H9 (cell line): ENCODE results near the gene NFKB2. TPM values are rescaled to one million over a fixed set of nuclear protein-coding genes. Genes with fewer than 3 reads are reported as not detected.

Experiments
- DNase-seq: peaks from one replicate; pipeline ENCODE4 v3.0.0-alpha.2; 2017
- H2AFZ ChIP-seq: one replicate; pipeline ENCODE4 v1.6.1; 2013; ENCODE audit warnings: mild to moderate bottlenecking, low read length, control low read depth, moderate library complexity
- H2AK5ac ChIP-seq: 2 replicates; pipeline ENCODE4 v1.6.1; 2013; ENCODE audit warnings: low read length, control low read depth, mixed read lengths; ENCODE audit not compliant: insufficient read length
- H2BK120ac ChIP-seq: one replicate; pipeline ENCODE4 v1.6.1; 2013; ENCODE audit warnings: low read depth, mild to moderate bottlenecking, low read length, control low read depth, inconsistent platforms; ENCODE audit not compliant: poor library complexity, severe bottlenecking
- H2BK12ac ChIP-seq: 2 replicates; pipeline ENCODE4 v1.6.1; 2013; ENCODE audit warnings: low read length, control low read depth, mixed read lengths, low read depth; ENCODE audit not compliant: insufficient read length
- H2BK15ac ChIP-seq: 2 replicates; pipeline ENCODE4 v1.6.1; 2013; ENCODE audit warnings: low read depth, low read length, control low read depth
- H2BK20ac ChIP-seq: one replicate; pipeline ENCODE4 v1.6.1; 2013; ENCODE audit warnings: low read depth, mild to moderate bottlenecking, low read length, control low read depth, inconsistent platforms; ENCODE audit not compliant: poor library complexity, severe bottlenecking
- H2BK5ac ChIP-seq: 2 replicates; pipeline ENCODE4 v1.6.1; 2013; ENCODE audit warnings: low read length, control low read depth, mixed read lengths; ENCODE audit not compliant: insufficient read length
- H3K14ac ChIP-seq: 2 replicates; pipeline ENCODE4 v1.6.1; 2013; ENCODE audit warnings: low read length, control low read depth; ENCODE audit not compliant: insufficient read depth
- H3K18ac ChIP-seq: 2 replicates; pipeline ENCODE4 v1.6.1; 2013; ENCODE audit warnings: low read depth, mild to moderate bottlenecking, mixed read lengths, low read length, control low read depth; ENCODE audit not compliant: insufficient read length
- H3K23ac ChIP-seq: 2 replicates; pipeline ENCODE4 v1.6.1; 2013; ENCODE audit warnings: low read length, control low read depth, mixed read lengths, low read depth; ENCODE audit not compliant: insufficient read length
- H3K23me2 ChIP-seq: 2 replicates; pipeline ENCODE4 v1.6.1; 2013; ENCODE audit warnings: low read depth, mild to moderate bottlenecking, mixed read lengths, low read length, control low read depth; ENCODE audit not compliant: insufficient read length, poor library complexity, severe bottlenecking
- H3K27ac ChIP-seq: 2 replicates; pipeline ENCODE4 v1.5.1; 2013; ENCODE audit warnings: low read length, control low read depth, mixed read lengths, low read depth; ENCODE audit not compliant: insufficient read length
- H3K27me3 ChIP-seq: 2 replicates; pipeline ENCODE4 v1.6.1; 2013; ENCODE audit warnings: low read length, control low read depth, inconsistent platforms; ENCODE audit not compliant: insufficient read depth
- H3K4ac ChIP-seq: 2 replicates; pipeline ENCODE4 v1.6.1; 2013; ENCODE audit warnings: low read depth, mild to moderate bottlenecking, control low read depth, inconsistent platforms, low read length, moderate library complexity
- H3K4me1 ChIP-seq: 2 replicates; pipeline ENCODE4 v1.6.1; 2013; ENCODE audit warnings: low read length, control low read depth, inconsistent platforms; ENCODE audit not compliant: insufficient read depth
- H3K4me2 ChIP-seq: 2 replicates; pipeline ENCODE4 v1.6.1; 2013; ENCODE audit warnings: low read length, control low read depth, mixed read lengths; ENCODE audit not compliant: insufficient read length, insufficient read depth
- H3K56ac ChIP-seq: 2 replicates; pipeline ENCODE4 v1.6.1; 2013; ENCODE audit warnings: low read depth, mild to moderate bottlenecking, mixed read lengths, low read length, control low read depth; ENCODE audit not compliant: insufficient read length
- H3K79me1 ChIP-seq: 2 replicates; pipeline ENCODE4 v1.6.1; 2013; ENCODE audit warnings: low read depth, mild to moderate bottlenecking, moderate library complexity, low read length, control low read depth, inconsistent platforms; ENCODE audit not compliant: insufficient read depth, poor library complexity, severe bottlenecking
- H3K79me2 ChIP-seq: 2 replicates; pipeline ENCODE4 v1.6.1; 2013; ENCODE audit warnings: low read length, control low read depth, inconsistent platforms; ENCODE audit not compliant: insufficient read depth
- H3K9ac ChIP-seq: 2 replicates; pipeline ENCODE4 v1.6.1; 2013; ENCODE audit warnings: low read length, control low read depth, mixed read lengths; ENCODE audit not compliant: insufficient read length; ENCODE audit errors: extremely low read depth
- H3K9me3 ChIP-seq: one replicate; pipeline ENCODE4 v1.6.1; 2013; ENCODE audit warnings: low read depth, low read length, inconsistent platforms; ENCODE audit not compliant: control insufficient read depth
- H3T11ph ChIP-seq: one replicate; pipeline ENCODE4 v1.6.1; 2013; ENCODE audit warnings: mild to moderate bottlenecking, low read length, control low read depth, inconsistent platforms
- H4K20me1 ChIP-seq: one replicate; pipeline ENCODE4 v1.6.1; 2013; ENCODE audit not compliant: control insufficient read depth, insufficient read length, insufficient read depth
- H4K5ac ChIP-seq: 2 replicates; pipeline ENCODE4 v1.6.1; 2013; ENCODE audit warnings: low read depth, mild to moderate bottlenecking, mixed read lengths, low read length, control low read depth; ENCODE audit not compliant: insufficient read length
- H4K8ac ChIP-seq: replicated peaks from 2 replicates; pipeline ENCODE4 v1.6.1; 2013; ENCODE audit warnings: low read length, control low read depth, mixed read lengths, low read depth; ENCODE audit not compliant: insufficient read length
- H4K91ac ChIP-seq: 2 replicates; pipeline ENCODE4 v1.6.1; 2013; ENCODE audit warnings: low read depth, mild to moderate bottlenecking, moderate library complexity, mixed read lengths, low read length, control low read depth; ENCODE audit not compliant: insufficient read length
- H3K27ac Mint-ChIP-seq, 3 experiments: 2 replicates in 2 of 3; 3 replicates in 1 of 3; pipeline ENCODE4 v1.8.0; 2020 to 2021; ENCODE audit warnings: mixed read lengths in 3 of 3, mild to moderate bottlenecking in 1 of 3, moderate library complexity in 1 of 3
- H3K27me3 Mint-ChIP-seq: 2 replicates; pipeline ENCODE4 v1.8.0; 2021; ENCODE audit warnings: low read depth, mild to moderate bottlenecking, moderate library complexity, mixed read lengths
- H3K36me3 Mint-ChIP-seq, 3 experiments: 2 replicates in 2 of 3; 3 replicates in 1 of 3; pipeline ENCODE4 v1.8.0; 2020 to 2021; ENCODE audit warnings: low read depth in 3 of 3, mixed read lengths in 3 of 3; ENCODE audit not compliant: insufficient read depth in 1 of 3
- H3K4me1 Mint-ChIP-seq, 2 experiments: 2 replicates each; pipeline ENCODE4 v1.8.0; 2020; ENCODE audit warnings: mixed read lengths in 2 of 2
- H3K4me3 Mint-ChIP-seq, 2 experiments: 2 replicates in 1 of 2; 3 replicates in 1 of 2; pipeline ENCODE4 v1.8.0; 2020 to 2021; ENCODE audit warnings: mild to moderate bottlenecking in 2 of 2, mixed read lengths in 2 of 2, moderate library complexity in 1 of 2
- H3K9me3 Mint-ChIP-seq, 2 experiments: 2 replicates in 1 of 2; 3 replicates in 1 of 2; pipeline ENCODE4 v1.8.0; 2020; ENCODE audit warnings: mild to moderate bottlenecking in 2 of 2, mixed read lengths in 2 of 2, moderate library complexity in 1 of 2
- WGBS: extraction: QIAGEN DNeasy Blood & Tissue Kit; methylation state at CpG from one replicate; pipeline ENCODE4 v1.1.7; 2013; ENCODE audit warnings: missing lambda C conversion rate, low lambda C conversion rate, mixed read lengths; ENCODE audit not compliant: insufficient read length; ENCODE audit errors: extremely low coverage; 5-methylcytosine and 5-hydroxymethylcytosine counted together
- total RNA-seq: library from RNA; stranded (reverse); gene quantifications from 2 replicates; pipeline ENCODE4 v1.2.1, GENCODE V29; 2021
- TF ChIP-seq, protein P1 (sequence below): fragments of 200-600 bp; sonication (generic); conservative IDR thresholded peaks from 3 replicates; pipeline ENCODE4 v1.8.0; 2021; ENCODE audit warnings: antibody characterized with exemption, mild to moderate bottlenecking

NFKB2 gene
- total RNA-seq, 1 experiment from 2014 or later: 23.7 TPM

DNA sequence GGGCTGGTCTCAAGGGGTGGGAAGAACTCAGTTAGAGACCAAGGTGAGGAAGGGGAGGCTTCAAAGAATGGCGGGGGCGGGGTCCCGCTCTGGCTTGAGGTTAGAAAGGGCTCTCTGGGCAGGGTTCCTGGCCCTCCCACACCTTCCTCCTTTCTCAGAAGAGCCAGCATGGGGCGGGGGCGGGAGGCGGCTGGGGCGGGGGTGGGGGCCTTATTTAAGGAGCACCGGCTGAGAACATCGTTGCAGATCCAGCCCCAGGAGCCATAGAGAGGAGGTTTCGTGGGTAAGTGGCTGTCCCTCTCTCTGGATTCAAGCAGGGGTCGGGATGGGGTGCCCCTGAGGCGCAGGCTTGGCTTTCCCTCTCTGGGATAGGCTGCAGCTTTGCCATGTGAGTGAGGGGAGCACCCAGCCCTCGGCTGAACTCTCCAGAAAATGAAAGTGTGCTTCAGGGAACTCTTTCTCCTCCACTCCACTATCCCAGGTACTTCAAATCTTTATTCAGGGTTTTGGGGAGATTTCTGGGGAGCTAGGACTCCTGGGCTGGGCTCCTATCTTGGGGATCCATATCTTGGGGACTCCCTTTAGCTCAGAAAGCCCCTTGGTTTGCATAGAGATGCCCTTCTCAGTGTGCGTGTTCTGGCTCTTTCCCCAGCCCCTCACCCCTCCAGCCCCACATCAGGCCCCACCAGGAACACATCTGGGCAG is 40.2 kb downstream of the NFKB2 start:
- H3K4me2 ChIP-seq: peak overlapping the region; percentile 28
- H3K36me3 Mint-ChIP-seq: 0 out of 7 replicates have a peak, but pooled peaks cover 0 to 1% (median 0%) of the 10 kb centered on the region in 3 experiments
- H3K4me1 Mint-ChIP-seq: peaks cover 16 to 34% of the 10 kb centered on the region in 2 experiments

More for the DNA sequence above, 40.2 kb downstream of the NFKB2 start:
- Histone ChIP-seq H3K79me1 (no peaks in the 10 kb centered on the region), H3K18ac (no peak overlapping the region), H4K91ac (no peak overlapping the region), H3K79me2 (no peaks in the 10 kb centered on the region), H3K23me2 (peaks cover 9% of the 10 kb centered on the region), H3K23ac (no peak overlapping the region), H3K14ac (no peak overlapping the region), H3K56ac (no peak overlapping the region), H3K4ac (no peak overlapping the region), H3K4me1 (peaks cover 5% of the 10 kb centered on the region; the same call in 1 of the 2 replicates), H2AFZ (no peak overlapping the region), H2BK15ac (no peak overlapping the region), H2BK5ac (no peak overlapping the region), H3K9me3 (no peaks in the 10 kb centered on the region), H3T11ph (no peak overlapping the region), H4K8ac (no peak overlapping the region), H3K9ac (no peak overlapping the region), H4K20me1 (no peaks in the 10 kb centered on the region), H2BK20ac (no peak overlapping the region), H3K27ac (no peak overlapping the region), H2BK120ac (no peak overlapping the region), H2BK12ac (no peak overlapping the region), H2AK5ac (no peak overlapping the region), H4K5ac (no peak overlapping the region), H3K27me3 (peaks cover 29% of the 10 kb centered on the region; the same call in 1 of the 2 replicates)
- TF ChIP-seq, protein P1, sequence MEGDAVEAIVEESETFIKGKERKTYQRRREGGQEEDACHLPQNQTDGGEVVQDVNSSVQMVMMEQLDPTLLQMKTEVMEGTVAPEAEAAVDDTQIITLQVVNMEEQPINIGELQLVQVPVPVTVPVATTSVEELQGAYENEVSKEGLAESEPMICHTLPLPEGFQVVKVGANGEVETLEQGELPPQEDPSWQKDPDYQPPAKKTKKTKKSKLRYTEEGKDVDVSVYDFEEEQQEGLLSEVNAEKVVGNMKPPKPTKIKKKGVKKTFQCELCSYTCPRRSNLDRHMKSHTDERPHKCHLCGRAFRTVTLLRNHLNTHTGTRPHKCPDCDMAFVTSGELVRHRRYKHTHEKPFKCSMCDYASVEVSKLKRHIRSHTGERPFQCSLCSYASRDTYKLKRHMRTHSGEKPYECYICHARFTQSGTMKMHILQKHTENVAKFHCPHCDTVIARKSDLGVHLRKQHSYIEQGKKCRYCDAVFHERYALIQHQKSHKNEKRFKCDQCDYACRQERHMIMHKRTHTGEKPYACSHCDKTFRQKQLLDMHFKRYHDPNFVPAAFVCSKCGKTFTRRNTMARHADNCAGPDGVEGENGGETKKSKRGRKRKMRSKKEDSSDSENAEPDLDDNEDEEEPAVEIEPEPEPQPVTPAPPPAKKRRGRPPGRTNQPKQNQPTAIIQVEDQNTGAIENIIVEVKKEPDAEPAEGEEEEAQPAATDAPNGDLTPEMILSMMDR: no peak
- Mint-ChIP-seq H3K9me3 (no peaks in the 10 kb centered on the region; a peak in 1 of 5 replicates), H3K4me3 (peak overlapping the region; percentile 35 to 78), H3K27me3 (peaks cover 67% of the 10 kb centered on the region), H3K27ac (peak overlapping the region in 1 of 3 experiments; percentile 67; a peak in 1 of 7 replicates)
- WGBS: no CpG with 5 or more reads among the region's 14 CpGs
- peak; percentile 66 for DNase-seq
